GM19351 (cell line): ENCODE results near the gene ZNF627.
"Not testable (repeated sequence)": the region's sequence is repeated elsewhere in the genome, so short reads cannot be mapped to it uniquely, and the experiment has no call there.

Source experiments
- ATAC-seq: cut with Tn5 transposase; IDR thresholded peaks from one replicate; pipeline ENCODE4 v1.9.1; 2021; ENCODE audit warnings: mild to moderate bottlenecking, moderate library complexity; ENCODE audit not compliant: unreplicated experiment

The ZNF627 gene

GRCh38 chr19:11573763-11574162 is 23.5 kb upstream of the ZNF627 start:
- ATAC-seq = not testable (repeated sequence)

- ATAC-seq = no peak
These were observed 22.6 kb upstream of the ZNF627 start for GRCh38 chr19:11574689-11575088.

- no peak for ATAC-seq
These were observed 21.1 kb upstream of the ZNF627 start for GRCh38 chr19:11576227-11576626.

- ATAC-seq = no peak
These were observed 19.6 kb upstream of the ZNF627 start, which contains the start of gene ACP5 for GRCh38 chr19:11577451-11578257. ACP5 (minus strand) TSS chr19:11577645; CDS start chr19:11577317, 328 bp downstream.

GRCh38 chr19:11578258-11579142 is 18.8 kb upstream of the ZNF627 start:
- no peak for ATAC-seq

GRCh38 chr19:11580116-11580515 is 17.2 kb upstream of the ZNF627 start:
- no peak for ATAC-seq

- peak; percentile 70 for ATAC-seq
These were observed 15.5 kb upstream of the ZNF627 start for GRCh38 chr19:11581740-11582139.

- no peak for ATAC-seq
These were observed 11.0 kb upstream of the ZNF627 start for GRCh38 chr19:11586331-11586730.

GRCh38 chr19:11587302-11587974 is 9.8 kb upstream of the ZNF627 start:
- no peak for ATAC-seq

GRCh38 chr19:11587975-11588631 is 9.2 kb upstream of the ZNF627 start:
- ATAC-seq = no peak

GRCh38 chr19:11594084-11594483 is 3.2 kb upstream of the ZNF627 start:
- ATAC-seq = no peak

GRCh38 chr19:11596156-11596555 is 1.1 kb upstream of the ZNF627 start:
- ATAC-seq = no peak

- ATAC-seq = no peak
These were observed 810 bp downstream of the ZNF627 start for GRCh38 chr19:11598103-11598483.

- no peak for ATAC-seq
These were observed 1.5 kb downstream of the ZNF627 start for GRCh38 chr19:11598746-11599145.

- ATAC-seq = not testable (repeated sequence)
These were observed 2.4 kb downstream of the ZNF627 start for GRCh38 chr19:11599704-11600103.

GRCh38 chr19:11606484-11606883 is 9.2 kb downstream of the ZNF627 start:
- no peak for ATAC-seq

GRCh38 chr19:11611730-11612129 is 14.4 kb downstream of the ZNF627 start:
- ATAC-seq = no peak

- ATAC-seq = no peak
These were observed 15.7 kb downstream of the ZNF627 start for GRCh38 chr19:11612816-11613511.

- ATAC-seq = no peak
These were observed 20.1 kb downstream of the ZNF627 start for GRCh38 chr19:11617180-11618062.
